Left hindlimb (tissue), 1 donor: ENCODE data around the gene KCTD12.

ENCODE experiments used
- DNase-seq: peaks from one replicate; pipeline ENCODE4 v3.0.0-alpha.2; 2018

KCTD12 gene

GRCh38 chr13:76853481-76853880 lies 32.7 kb downstream of the KCTD12 start:
- no peak for DNase-seq

GRCh38 chr13:76852986-76853385 lies 33.2 kb downstream of the KCTD12 start:
- DNase-seq: no peak

- DNase-seq: no peak
These were observed 34.2 kb downstream of the KCTD12 start for GRCh38 chr13:76851961-76852360.

DNA sequence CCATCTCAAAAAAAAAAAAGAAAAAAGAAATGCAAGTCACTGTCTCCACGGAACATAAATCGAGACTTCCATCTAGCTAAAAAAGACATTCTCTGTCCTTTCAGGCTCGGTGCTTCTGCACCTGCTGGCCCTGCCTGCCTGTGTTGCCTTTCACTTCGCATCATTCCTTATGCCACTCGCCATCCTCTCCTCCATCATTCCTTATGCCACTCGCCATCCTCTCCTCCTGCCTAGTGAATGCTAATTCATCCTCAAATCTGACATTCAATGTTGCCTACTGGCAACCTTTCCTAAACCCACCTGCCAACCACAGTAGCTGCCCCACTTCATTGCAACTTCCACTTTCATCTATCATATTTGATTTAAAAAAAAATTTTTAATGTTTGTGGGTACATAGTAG lies 36.7 kb downstream of the KCTD12 start:
- DNase-seq: no peak

GRCh38 chr13:76848596-76848995 lies 37.6 kb downstream of the KCTD12 start:
- no peak for DNase-seq

DNA sequence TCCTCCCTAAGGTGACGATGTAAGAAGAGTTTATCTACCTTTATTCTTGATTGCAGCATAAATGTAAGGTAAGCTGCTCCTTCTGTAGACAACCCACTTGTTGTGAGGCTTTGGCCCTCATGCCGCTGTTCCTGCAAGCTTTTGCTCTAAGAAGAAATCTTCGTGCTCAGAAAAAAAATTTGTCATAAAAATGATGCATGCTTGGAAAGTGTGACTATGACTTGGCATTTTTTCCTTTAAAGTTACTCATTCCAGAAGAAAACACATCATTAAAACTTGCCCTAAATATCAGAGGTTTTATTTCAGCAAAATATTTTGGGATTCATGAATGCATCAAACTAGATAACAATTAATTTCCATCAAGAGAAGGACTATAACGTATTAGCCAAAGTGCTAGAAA lies 39.8 kb downstream of the KCTD12 start:
- no peak for DNase-seq

DNA sequence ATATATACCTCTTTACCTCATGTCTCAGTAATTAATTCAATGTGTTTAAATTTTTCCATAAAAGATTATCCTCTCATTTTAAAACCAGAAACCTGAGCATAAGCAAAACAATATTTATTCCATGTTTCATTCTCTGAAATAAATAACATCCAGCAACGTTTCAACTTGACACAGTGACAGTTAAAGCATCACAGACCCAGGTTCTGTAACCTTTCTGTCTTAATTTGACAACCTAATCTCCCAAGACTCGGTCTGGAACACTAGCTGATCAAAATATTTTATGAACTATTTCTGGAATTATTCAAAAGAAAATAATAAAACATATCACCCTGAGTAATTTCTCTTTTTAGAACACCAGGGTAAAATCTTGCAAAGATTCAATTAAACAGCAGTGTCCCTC lies 40.3 kb downstream of the KCTD12 start:
- no peak for DNase-seq

GRCh38 chr13:76845367-76845766 lies 40.8 kb downstream of the KCTD12 start:
- no peak for DNase-seq

GRCh38 chr13:76837801-76838200 lies 48.4 kb downstream of the KCTD12 start:
- no peak for DNase-seq

GRCh38 chr13:76836311-76836710 lies 49.9 kb downstream of the KCTD12 start:
- no peak for DNase-seq

GRCh38 chr13:76833441-76833954 lies 52.7 kb downstream of the KCTD12 start:
- no peak for DNase-seq

GRCh38 chr13:76832258-76832988 lies 53.8 kb downstream of the KCTD12 start:
- DNase-seq: no peak

DNA sequence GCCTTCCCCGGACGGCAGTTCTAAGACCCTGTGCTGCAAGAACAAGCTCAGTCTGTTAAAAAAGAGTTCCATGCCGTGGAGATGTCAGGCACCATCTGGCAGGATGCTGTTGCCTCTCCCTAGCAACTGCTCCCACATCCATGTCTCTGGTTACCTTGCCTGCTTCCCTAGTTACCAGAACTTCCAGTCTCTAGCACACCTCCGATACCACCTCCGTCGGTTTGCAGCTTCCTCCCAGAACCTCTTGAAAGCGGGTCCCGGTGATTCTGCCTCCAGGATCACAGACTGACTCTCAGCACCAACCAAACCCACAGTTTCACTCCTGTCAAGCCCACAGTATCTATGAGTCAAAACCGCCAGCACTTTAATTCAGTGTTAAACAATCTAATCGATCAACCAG lies 55.4 kb downstream of the KCTD12 start:
- no peak for DNase-seq
